ENCODE data around the gene RPL15.

GRCh38 chr3:23949784-23950183 lies 32.9 kb downstream of the RPL15 start:
- TF ChIP-seq EZH2 (optimal IDR thresholded peaks at IDR 0.05; ENCODE audit: low read depth, low read length) (no peak), CTCF (IDR thresholded peaks at IDR 0.05; ENCODE audit: low read length) (no peak)
